ENCODE results near the gene UBB. TPM values are rescaled to one million over a fixed set of nuclear protein-coding genes. Genes with fewer than 3 reads are reported as not detected.

UBB gene
- total and polyA plus RNA-seq, 9 of the 15 experiments (the other 6 are each of a cell fraction or from before 2014, with no cell fraction given) = 1,069 to 4,143 (median 1,696) TPM

- no peak overlapping the region for H3K27ac ChIP-seq (ENCODE audit: extremely low read depth, low read depth, low read length)
- BruUV-seq (replicated peaks) = no TSS peak
- DNase-seq (ENCODE audit: extremely low read depth in 1 of 4, low spot score in 3 of 4) (no peak), ATAC-seq (no peak), FAIRE-seq (no peak)
- H3K9me1 ChIP-seq (ENCODE audit: control insufficient read depth, insufficient read depth, low read length) = no peaks in the 10 kb centered on the region
- WGBS (ENCODE audit: insufficient coverage, low coverage, missing lambda C conversion rate) = 50% methylated on average over 1 of the region's 1 CpG
- H3K36me3 ChIP-seq (ENCODE audit: control insufficient read depth, insufficient read depth, low read length) = peaks cover 19% of the 10 kb centered on the region; the same call in 2 of the 3 replicates
- TF ChIP-seq IRF1 (CRISPR knock-in tag; IDR thresholded peaks at IDR 0.05; ENCODE audit: borderline replicate concordance) (no peak), RBM25 (IDR thresholded peaks at IDR 0.05; ENCODE audit: low read depth, low read length, severe bottlenecking) (peak; percentile 55)
- in situ Hi-C loops (cut with MboI) = no loop called here
- no peak overlapping the region for H3K4me3 ChIP-seq
- H4K20me1 ChIP-seq (replicated peaks; ENCODE audit: control insufficient read depth, insufficient read depth, low read length) = no peaks in the 10 kb centered on the region
- intact Hi-C loops (cut with micrococcal nuclease) = no loop called here
- H3K27me3 ChIP-seq (ENCODE audit: control insufficient read depth in 2 of 2, insufficient read depth in 2 of 2, low read length in 2 of 2) = no peaks in the 10 kb centered on the region
- no peak overlapping the region for H3K9ac ChIP-seq (ENCODE audit: insufficient read depth in 1 of 2, low read depth in 2 of 2, low read length in 2 of 2)
- ChIA-PET CTCF (ENCODE audit: low intra/inter-chr PET ratio) (no interaction called here), POLR2A (interaction anchor here (1.5 kb wide), 1 partner anchor 10 kb away, joined by 3 read pairs; no protein-coding TSS in a partner anchor)
- H3K4me2 ChIP-seq (ENCODE audit: insufficient read depth, low read length) = no peak overlapping the region
- no peak overlapping the region for H2AFZ ChIP-seq (ENCODE audit: low read depth, low read length)
- H3K9me3 ChIP-seq (replicated peaks; ENCODE audit: control insufficient read depth, insufficient read depth, low read depth, low read length) = no peaks in the 10 kb centered on the region
- H3K4me1 ChIP-seq (replicated peaks in 1 of 2; ENCODE audit: control insufficient read depth in 2 of 2, insufficient read depth in 2 of 2, low read length in 2 of 2) = no peaks in the 10 kb centered on the region
- no peaks in the 10 kb centered on the region for H3K79me2 ChIP-seq (ENCODE audit: control insufficient read depth, insufficient read depth, low read length)
These were observed 40.9 kb upstream of the UBB start for GRCh38 chr17:16339959-16340358.

GRCh38 chr17:16342979-16343378 is 37.9 kb upstream of the UBB start:
- H3K4me3 ChIP-seq = no peak overlapping the region
- no peak overlapping the region for H3K4me2 ChIP-seq (ENCODE audit: insufficient read depth, low read length)
- 100% methylated on average over 4 of the region's 4 CpGs for WGBS (ENCODE audit: insufficient coverage, low coverage, missing lambda C conversion rate)
- DNase-seq (ENCODE audit: extremely low read depth in 1 of 4, low spot score in 3 of 4) = no peak
- peaks cover 37% of the 10 kb centered on the region; the same call in 2 of the 3 replicates for H3K36me3 ChIP-seq (ENCODE audit: control insufficient read depth, insufficient read depth, low read length)
- H4K20me1 ChIP-seq (replicated peaks; ENCODE audit: control insufficient read depth, insufficient read depth, low read length) = no peaks in the 10 kb centered on the region
- CTCF ChIA-PET (ENCODE audit: low intra/inter-chr PET ratio) = no interaction called here
- no peak for FAIRE-seq
- no peaks in the 10 kb centered on the region for H3K9me3 ChIP-seq (replicated peaks; ENCODE audit: control insufficient read depth, insufficient read depth, low read depth, low read length)
- no TSS peak for BruUV-seq (replicated peaks)
- H2AFZ ChIP-seq (ENCODE audit: low read depth, low read length) = no peak overlapping the region
- POLR2A ChIA-PET = interaction anchor here (0.7 to 1.0 kb wide), 3 partner anchors 9 to 197 kb away, joined by 3 read pairs; no protein-coding TSS in a partner anchor
- H3K9ac ChIP-seq (ENCODE audit: insufficient read depth in 1 of 2, low read depth in 2 of 2, low read length in 2 of 2) = no peak overlapping the region
- no peak for ATAC-seq
- no peaks in the 10 kb centered on the region for H3K4me1 ChIP-seq (replicated peaks in 1 of 2; ENCODE audit: control insufficient read depth in 2 of 2, insufficient read depth in 2 of 2, low read length in 2 of 2)
- no peak overlapping the region for H3K27ac ChIP-seq (ENCODE audit: extremely low read depth, low read depth, low read length)
- intact Hi-C loops (cut with micrococcal nuclease) = no loop called here
- H3K79me2 ChIP-seq (ENCODE audit: control insufficient read depth, insufficient read depth, low read length) = no peaks in the 10 kb centered on the region
- no peaks in the 10 kb centered on the region for H3K9me1 ChIP-seq (ENCODE audit: control insufficient read depth, insufficient read depth, low read length)
- H3K27me3 ChIP-seq (ENCODE audit: control insufficient read depth in 2 of 2, insufficient read depth in 2 of 2, low read length in 2 of 2) = no peaks in the 10 kb centered on the region
- in situ Hi-C loops (cut with MboI) = no loop called here
- no peak for TF ChIP-seq ZNF174 (CRISPR knock-in tag; IDR thresholded peaks at IDR 0.05)
- TF ChIP-seq RBM22 (IDR thresholded peaks at IDR 0.05; ENCODE audit: low read depth, low read length, poor library complexity, severe bottlenecking) = no peak
- TF ChIP-seq ZNF445 (CRISPR knock-in tag; IDR thresholded peaks at IDR 0.05; ENCODE audit: low read depth) = no peak
- no peak for TF ChIP-seq RBM17 (IDR thresholded peaks at IDR 0.05; ENCODE audit: borderline replicate concordance, low read depth, low read length)
- TF ChIP-seq NFE2 (IDR thresholded peaks at IDR 0.05; ENCODE audit: low read depth) = no peak
- no peak for TF ChIP-seq NR1H2 (CRISPR knock-in tag; IDR thresholded peaks at IDR 0.05)
- no peak for TF ChIP-seq POLR2A (conservative IDR thresholded peaks at IDR 0.05)
- TF ChIP-seq GABPB1 (CRISPR knock-in tag; IDR thresholded peaks at IDR 0.05) = no peak
- no peak for TF ChIP-seq ILF3 (IDR thresholded peaks at IDR 0.05; ENCODE audit: borderline replicate concordance)
- no peak for TF ChIP-seq CREB5 (CRISPR knock-in tag; IDR thresholded peaks at IDR 0.05)
- no peak for TF ChIP-seq ZSCAN29 (IDR thresholded peaks at IDR 0.05)
- TF ChIP-seq ESRRB (CRISPR knock-in tag; IDR thresholded peaks at IDR 0.05; ENCODE audit: borderline replicate concordance) = no peak

All from K562 (cell line).